GM12891 (cell line): ENCODE results near the gene ABCG4.
A peak's percentile ranks its signal among the peaks of the same experiment; 100 is the strongest.

Experiments used
- DNase-seq: peaks from one replicate; pipeline ENCODE4 v3.0.0; 2011; ENCODE audit warnings: low spot score; ENCODE audit not compliant: insufficient read length
- FAIRE-seq: peaks from 2 replicates; lab custom pipeline; 2011; peaks lifted over from hg19 to GRCh38; lab: Jason Lieb, UNC
- PAX5 ChIP-seq: IDR thresholded peaks from 2 replicates; pipeline ENCODE4 v1.6.1; 2011; ENCODE audit warnings: low read length, moderate library complexity, mild to moderate bottlenecking; ENCODE audit not compliant: insufficient read depth, severe bottlenecking
- POLR2A ChIP-seq: IDR thresholded peaks from 2 replicates; pipeline ENCODE4 v1.6.1; 2011; ENCODE audit warnings: low read depth, low read length, control low read depth
- POLR2AphosphoS5 ChIP-seq: IDR thresholded peaks from 2 replicates; pipeline ENCODE4 v1.6.1; 2011; ENCODE audit warnings: low read depth, low read length, control low read depth
- POU2F2 ChIP-seq: IDR thresholded peaks from 2 replicates; pipeline ENCODE4 v1.6.1; 2011; ENCODE audit warnings: low read depth, mild to moderate bottlenecking, control low read depth, low read length, moderate library complexity
- SPI1 ChIP-seq: IDR thresholded peaks from 2 replicates; pipeline ENCODE4 v1.6.1; 2011; ENCODE audit warnings: low read depth, low read length, control low read depth
- TAF1 ChIP-seq: IDR thresholded peaks from 2 replicates; pipeline ENCODE4 v1.6.1; 2011; ENCODE audit warnings: low read depth, low read length, control low read depth

ABCG4 gene

GRCh38 chr11:119107538-119108145 is 41.2 kb upstream of the ABCG4 start:
- FAIRE-seq (no peak), DNase-seq (peak; percentile 48)
- no peak for TF ChIP-seq SPI1
- TF ChIP-seq PAX5, result no peak
- no peak for TF ChIP-seq POU2F2
- TF ChIP-seq POLR2AphosphoS5, result no peak
- TF ChIP-seq POLR2A, result no peak
- no peak for TF ChIP-seq TAF1

DNA sequence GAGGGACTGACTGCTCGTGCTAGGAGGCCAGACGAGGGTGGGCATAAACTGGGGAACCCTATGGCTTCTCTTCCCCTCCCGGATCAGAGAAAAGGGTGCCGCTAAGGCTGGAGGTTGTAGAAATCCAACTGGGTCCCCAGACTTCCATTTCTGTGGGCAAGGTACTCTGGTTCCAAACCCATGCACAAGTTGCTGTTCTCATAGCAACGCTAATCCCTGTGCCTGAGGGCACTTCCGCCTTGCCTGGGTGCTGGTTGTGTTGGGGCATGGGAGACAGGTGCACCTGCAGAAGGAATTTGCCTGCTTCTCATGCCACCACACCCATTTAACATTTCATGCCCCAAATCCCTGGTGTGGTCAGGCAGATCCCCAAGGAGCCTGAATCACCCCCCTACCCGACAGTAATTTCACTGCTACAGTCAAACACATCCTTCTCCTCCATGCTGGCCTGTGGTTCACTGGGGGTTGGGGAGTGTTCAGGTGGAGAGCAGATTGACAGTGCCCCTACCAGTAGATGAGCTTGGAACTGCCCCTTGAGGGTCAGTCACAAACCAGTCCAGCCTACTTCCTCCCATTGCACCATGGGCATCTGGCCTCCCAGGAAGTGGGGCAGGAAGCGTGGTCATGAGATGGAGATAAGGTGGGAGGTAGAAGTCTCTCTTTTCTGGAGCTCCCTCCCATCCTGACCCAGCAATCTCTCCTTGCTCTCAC is 40.6 kb upstream of the ABCG4 start:
- TF ChIP-seq POLR2AphosphoS5 (no peak), TAF1 (no peak), SPI1 (peak; percentile 53)
- DNase-seq, result peak; percentile 37

DNA sequence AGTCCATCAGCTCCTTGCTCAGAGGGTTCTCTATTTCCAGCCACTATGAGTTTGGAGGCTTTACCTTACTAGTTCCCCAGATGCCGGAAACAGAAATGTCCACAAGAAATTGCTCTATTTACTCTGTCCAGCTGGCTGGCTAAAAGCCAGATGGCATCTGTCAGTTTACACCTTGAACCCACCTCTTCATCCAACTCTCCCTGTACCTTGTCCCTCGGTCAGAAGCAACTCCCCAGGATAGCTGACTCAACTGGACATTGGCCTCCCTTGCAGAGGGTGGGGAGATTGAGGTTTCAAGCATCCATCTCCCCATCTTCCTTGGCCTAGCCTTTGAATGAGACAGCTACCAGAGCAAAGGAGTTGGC is 40.0 kb upstream of the ABCG4 start:
- no peak for FAIRE-seq
- DNase-seq, result no peak
- TF ChIP-seq POU2F2 (no peak), POLR2AphosphoS5 (no peak), POLR2A (no peak), TAF1 (no peak), SPI1 (no peak), PAX5 (no peak)

More for the DNA sequence above, 40.6 kb upstream of the ABCG4 start:
- FAIRE-seq, result peak; percentile 85

- no peak for TF ChIP-seq POLR2AphosphoS5
- TF ChIP-seq POLR2A, result no peak
- no peak for TF ChIP-seq SPI1
- no peak for TF ChIP-seq PAX5
- no peak for TF ChIP-seq TAF1
- TF ChIP-seq POU2F2, result no peak
- FAIRE-seq, result no peak
- DNase-seq, result no peak
Measured at GRCh38 chr11:119109843-119110242, 39.0 kb upstream of the ABCG4 start.

DNA sequence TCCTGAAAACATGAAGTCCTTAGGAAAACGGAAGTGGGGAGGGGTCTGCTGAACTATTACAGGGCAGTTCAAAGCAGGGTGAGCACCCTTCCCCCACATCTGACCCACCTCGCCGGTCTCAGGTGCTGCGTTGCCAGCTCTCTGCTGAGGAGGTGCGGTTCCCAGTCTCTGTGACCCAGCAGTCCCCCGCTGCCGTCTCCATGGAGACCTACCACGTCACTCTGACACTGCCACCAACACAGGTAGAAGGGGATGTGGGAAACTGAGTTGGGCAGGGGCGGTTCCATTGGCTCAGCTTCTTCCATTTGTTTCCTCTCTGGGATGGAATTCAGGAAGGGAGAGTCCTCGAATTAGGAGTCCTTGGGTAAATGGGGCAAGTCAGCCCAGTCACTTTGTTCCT is 38.4 kb upstream of the ABCG4 start:
- TF ChIP-seq POLR2AphosphoS5 (no peak), POLR2A (no peak), POU2F2 (no peak), PAX5 (no peak), TAF1 (no peak), SPI1 (no peak)
- no peak for FAIRE-seq
- no peak for DNase-seq

DNA sequence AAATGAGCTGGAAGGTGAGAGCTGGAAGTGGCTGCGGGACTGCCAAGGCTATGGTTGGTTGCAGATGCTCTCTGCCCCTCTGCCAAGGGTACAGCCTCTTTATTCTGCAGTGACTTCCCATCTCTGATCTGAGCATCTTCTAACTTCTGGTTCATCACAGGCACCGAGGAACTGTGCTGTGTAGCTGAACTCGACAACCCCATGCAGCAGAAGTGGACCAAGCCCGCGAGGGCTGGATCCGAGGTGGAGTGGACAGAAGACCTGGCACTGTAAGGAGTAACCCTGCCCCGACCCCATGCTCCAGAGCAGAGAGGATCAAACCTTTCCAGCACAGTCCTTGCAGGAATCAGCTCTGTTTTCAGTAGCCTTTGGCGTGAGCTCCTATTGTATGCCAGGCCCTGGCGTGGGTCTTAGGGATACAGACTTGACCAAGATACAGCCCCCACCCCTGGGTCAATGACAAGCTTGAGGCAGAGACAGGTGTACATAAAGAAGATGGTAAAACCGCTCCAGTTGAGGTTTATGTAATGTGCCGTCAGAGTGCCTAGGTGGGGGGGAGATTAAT is 37.4 kb upstream of the ABCG4 start:
- no peak for FAIRE-seq
- TF ChIP-seq POLR2AphosphoS5, result no peak
- no peak for TF ChIP-seq PAX5
- no peak for TF ChIP-seq POLR2A
- no peak for TF ChIP-seq TAF1
- no peak for TF ChIP-seq SPI1
- TF ChIP-seq POU2F2, result no peak
- no peak for DNase-seq

DNA sequence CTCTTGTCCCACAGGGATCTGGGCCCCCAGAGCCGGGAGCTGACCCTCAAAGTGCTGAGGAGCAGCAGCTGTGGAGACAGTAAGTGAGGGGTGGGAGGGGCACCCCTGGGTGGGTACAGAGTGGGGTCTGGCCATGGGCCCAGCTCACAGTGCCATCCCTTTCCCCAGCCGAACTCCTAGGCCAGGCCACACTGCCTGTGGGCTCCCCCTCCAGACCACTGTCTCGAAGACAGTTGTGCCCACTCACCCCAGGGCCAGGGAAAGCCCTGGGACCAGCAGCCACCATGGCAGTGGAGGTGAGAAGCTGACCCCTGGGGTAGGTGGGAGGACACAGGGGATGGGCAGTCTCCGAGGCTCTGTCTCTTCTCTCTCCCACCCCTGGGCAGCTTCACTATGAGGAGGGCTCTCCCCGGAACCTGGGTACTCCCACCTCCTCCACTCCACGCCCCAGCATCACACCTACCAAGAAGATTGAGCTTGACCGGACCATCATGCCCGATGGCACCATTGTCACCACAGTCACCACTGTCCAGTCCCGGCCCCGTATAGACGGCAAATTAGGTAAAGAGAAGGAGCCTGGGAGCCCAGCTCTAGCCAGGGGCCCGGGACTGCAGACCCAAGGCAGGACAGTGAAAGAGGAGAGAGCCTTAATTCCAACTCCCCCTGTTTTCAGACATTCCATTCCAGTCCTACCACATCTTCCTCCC is 36.4 kb upstream of the ABCG4 start:
- FAIRE-seq, result no peak
- TF ChIP-seq POLR2AphosphoS5 (no peak), PAX5 (no peak), TAF1 (no peak), SPI1 (no peak), POU2F2 (no peak), POLR2A (no peak)
- no peak for DNase-seq

- DNase-seq (no peak), FAIRE-seq (no peak)
- no peak for TF ChIP-seq POU2F2
- no peak for TF ChIP-seq SPI1
- no peak for TF ChIP-seq PAX5
- TF ChIP-seq POLR2A, result no peak
- no peak for TF ChIP-seq TAF1
- no peak for TF ChIP-seq POLR2AphosphoS5
Measured at GRCh38 chr11:119113716-119114115, 35.1 kb upstream of the ABCG4 start.

- TF ChIP-seq POLR2AphosphoS5 (no peak), TAF1 (no peak), POLR2A (no peak), PAX5 (no peak), SPI1 (no peak), POU2F2 (no peak)
- no peak for DNase-seq
- no peak for FAIRE-seq
Measured at GRCh38 chr11:119114351-119114750, 34.5 kb upstream of the ABCG4 start.
